Transverse colon (tissue), 4 donors: ENCODE data around the gene LRRC4B. TPM values are rescaled to one million over a fixed set of nuclear protein-coding genes. Genes with fewer than 3 reads are reported as not detected.

Experiments
- DNase-seq: peaks from one replicate; pipeline ENCODE4 v3.0.0-alpha.2; 2019
- H3K27ac ChIP-seq, 4 donors: fragments of 200-600 bp; sonication (generic); 2 replicates each; pipeline ENCODE4 v1.5.1; 2016 to 2018; ENCODE audit warnings: inconsistent platforms in 4 of 4
- H3K27me3 ChIP-seq: fragments of 200-600 bp; sonication (generic); 2 replicates; pipeline ENCODE4 v1.5.1; 2017; ENCODE audit warnings: inconsistent platforms
- H3K36me3 ChIP-seq, 4 donors: fragments of 200-600 bp; sonication (generic); 2 replicates each; pipeline ENCODE4 v1.5.1; 2017 to 2019; ENCODE audit warnings: inconsistent platforms in 4 of 4
- H3K4me1 ChIP-seq, 4 donors: fragments of 200-600 bp; sonication (generic); 2 replicates each; pipeline ENCODE4 v1.5.1; 2017 to 2020; ENCODE audit warnings: inconsistent platforms in 4 of 4
- H3K4me3 ChIP-seq, 4 donors: fragments of 200-600 bp; sonication (generic); 1 replicate in 1 of 4; 2 replicates in 3 of 4; pipeline versions ENCODE4 v1.5.1 to v1.6.1; 2017 to 2019; ENCODE audit warnings: inconsistent platforms in 4 of 4
- H3K9me3 ChIP-seq, 2 donors: fragments of 200-600 bp; sonication (generic); 2 replicates each; pipeline ENCODE4 v1.5.1; 2017 to 2019; ENCODE audit warnings: inconsistent platforms in 2 of 2
- EP300 ChIP-seq: sonication (generic); formaldehyde crosslinking; IDR thresholded peaks from one replicate; pipeline ENCODE4 v1.6.1; 2017; ENCODE audit warnings: antibody characterized with exemption, low read depth
- POLR2A ChIP-seq: fragments of 450-650 bp; IDR thresholded peaks from one replicate; pipeline ENCODE4 v1.6.1; 2016; ENCODE audit warnings: antibody characterized with exemption, mild to moderate bottlenecking, moderate library complexity
- POLR2AphosphoS5 ChIP-seq, 3 donors: sonication (generic); formaldehyde crosslinking; IDR thresholded peaks; one replicate each; pipeline ENCODE4 v1.6.1; 2016; ENCODE audit warnings: antibody characterized with exemption in 3 of 3
- WGBS, 2 donors: methylation state at CpG; one replicate each; pipeline ENCODE4 v1.1.5; 2018; ENCODE audit warnings: low coverage in 1 of 2; 5-methylcytosine and 5-hydroxymethylcytosine counted together
- in situ Hi-C, 4 donors: fragments of 200-750 bp; cut with MboI; loops; one replicate each; pipeline versions ENCODE4 v1.15.0 to v1.15.1; 2017; ENCODE audit warnings: low sequenced_read_pairs in 3 of 4, low pct_ligation_motif_present in 1 of 4, low pct_unique_long_range_greater_than_20kb in 1 of 4
- intact Hi-C: fragments of 100-400 bp; cut with DNase I; formaldehyde crosslinking; loops from one replicate; pipeline ENCODE4 v1.15.1; 2023; ENCODE audit warnings: low total_unique reads
- total RNA-seq, 4 donors: library from RNA; depleted of rRNA; stranded (reverse); fragments of >200 nt; gene quantifications; one replicate each; pipeline ENCODE4 v1.1.0, GENCODE V29; 2016
- TF ChIP-seq, protein P1 (sequence below), 5 experiments: fragments of 200-600 bp in 3 of 5; fragments of 450-650 bp in 2 of 5; sonication (generic) in 3 of 5; IDR thresholded peaks; 1 replicate in 2 of 5; 2 replicates in 3 of 5; pipeline ENCODE4 v1.5.1; 2016 to 2017; ENCODE audit warnings: antibody characterized with exemption in 5 of 5, inconsistent platforms in 3 of 5, mild to moderate bottlenecking in 2 of 5, moderate library complexity in 1 of 5

Gene LRRC4B
- total RNA-seq, 4 donors from 2014 or later: 0.37 to 1.4 (median 0.91) TPM

DNA sequence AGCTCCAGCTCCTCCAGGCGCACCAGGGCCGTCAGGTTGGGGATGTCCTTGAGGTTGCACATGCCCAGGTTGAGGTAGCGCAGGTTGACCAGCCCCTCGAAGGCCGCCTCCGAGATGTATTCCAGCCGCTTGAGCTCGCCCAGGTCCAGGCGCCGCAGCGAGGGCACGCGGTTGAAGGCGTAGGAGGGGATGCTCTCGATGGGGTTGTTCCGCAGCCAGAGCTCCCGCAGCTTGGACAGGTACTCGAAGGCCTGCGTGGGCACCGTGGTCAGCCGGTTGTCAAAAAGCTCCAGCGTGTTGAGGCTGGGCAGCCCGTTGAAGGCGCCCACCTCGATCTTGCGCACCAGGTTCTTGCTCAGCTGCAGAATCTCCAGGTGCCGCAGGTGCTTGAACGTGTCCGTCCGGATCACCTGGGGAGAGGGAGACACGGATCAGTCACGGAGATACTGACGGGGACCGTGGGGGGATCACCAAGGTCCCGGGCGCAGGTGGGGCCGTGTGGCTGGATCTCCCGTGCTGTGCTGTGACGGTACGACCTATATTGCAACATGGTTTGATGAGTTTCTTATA lies 49.1 kb downstream of the LRRC4B start:
- in situ Hi-C loops: no loop called here
- no peaks in the 10 kb centered on the region for H3K4me1 ChIP-seq
- intact Hi-C loops: no loop called here
- 94% methylated on average over 24 of the region's 40 CpGs; no CpG with 5 or more reads in 1 of the 2 donors for WGBS, 2 donors
- TF ChIP-seq POLR2A: no peak
- TF ChIP-seq, protein P1, sequence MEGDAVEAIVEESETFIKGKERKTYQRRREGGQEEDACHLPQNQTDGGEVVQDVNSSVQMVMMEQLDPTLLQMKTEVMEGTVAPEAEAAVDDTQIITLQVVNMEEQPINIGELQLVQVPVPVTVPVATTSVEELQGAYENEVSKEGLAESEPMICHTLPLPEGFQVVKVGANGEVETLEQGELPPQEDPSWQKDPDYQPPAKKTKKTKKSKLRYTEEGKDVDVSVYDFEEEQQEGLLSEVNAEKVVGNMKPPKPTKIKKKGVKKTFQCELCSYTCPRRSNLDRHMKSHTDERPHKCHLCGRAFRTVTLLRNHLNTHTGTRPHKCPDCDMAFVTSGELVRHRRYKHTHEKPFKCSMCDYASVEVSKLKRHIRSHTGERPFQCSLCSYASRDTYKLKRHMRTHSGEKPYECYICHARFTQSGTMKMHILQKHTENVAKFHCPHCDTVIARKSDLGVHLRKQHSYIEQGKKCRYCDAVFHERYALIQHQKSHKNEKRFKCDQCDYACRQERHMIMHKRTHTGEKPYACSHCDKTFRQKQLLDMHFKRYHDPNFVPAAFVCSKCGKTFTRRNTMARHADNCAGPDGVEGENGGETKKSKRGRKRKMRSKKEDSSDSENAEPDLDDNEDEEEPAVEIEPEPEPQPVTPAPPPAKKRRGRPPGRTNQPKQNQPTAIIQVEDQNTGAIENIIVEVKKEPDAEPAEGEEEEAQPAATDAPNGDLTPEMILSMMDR (IDR thresholded peaks at IDR 0.05): no peak
- TF ChIP-seq EP300: no peak
- TF ChIP-seq POLR2AphosphoS5 (IDR thresholded peaks at IDR 0.05): no peak
- no peaks in the 10 kb centered on the region for H3K9me3 ChIP-seq
- H3K27me3 ChIP-seq: peaks cover 28% of the 10 kb centered on the region
- no peak overlapping the region for H3K4me3 ChIP-seq
- H3K36me3 ChIP-seq: no peaks in the 10 kb centered on the region
- H3K27ac ChIP-seq: no peak overlapping the region
- no peak for DNase-seq

DNA sequence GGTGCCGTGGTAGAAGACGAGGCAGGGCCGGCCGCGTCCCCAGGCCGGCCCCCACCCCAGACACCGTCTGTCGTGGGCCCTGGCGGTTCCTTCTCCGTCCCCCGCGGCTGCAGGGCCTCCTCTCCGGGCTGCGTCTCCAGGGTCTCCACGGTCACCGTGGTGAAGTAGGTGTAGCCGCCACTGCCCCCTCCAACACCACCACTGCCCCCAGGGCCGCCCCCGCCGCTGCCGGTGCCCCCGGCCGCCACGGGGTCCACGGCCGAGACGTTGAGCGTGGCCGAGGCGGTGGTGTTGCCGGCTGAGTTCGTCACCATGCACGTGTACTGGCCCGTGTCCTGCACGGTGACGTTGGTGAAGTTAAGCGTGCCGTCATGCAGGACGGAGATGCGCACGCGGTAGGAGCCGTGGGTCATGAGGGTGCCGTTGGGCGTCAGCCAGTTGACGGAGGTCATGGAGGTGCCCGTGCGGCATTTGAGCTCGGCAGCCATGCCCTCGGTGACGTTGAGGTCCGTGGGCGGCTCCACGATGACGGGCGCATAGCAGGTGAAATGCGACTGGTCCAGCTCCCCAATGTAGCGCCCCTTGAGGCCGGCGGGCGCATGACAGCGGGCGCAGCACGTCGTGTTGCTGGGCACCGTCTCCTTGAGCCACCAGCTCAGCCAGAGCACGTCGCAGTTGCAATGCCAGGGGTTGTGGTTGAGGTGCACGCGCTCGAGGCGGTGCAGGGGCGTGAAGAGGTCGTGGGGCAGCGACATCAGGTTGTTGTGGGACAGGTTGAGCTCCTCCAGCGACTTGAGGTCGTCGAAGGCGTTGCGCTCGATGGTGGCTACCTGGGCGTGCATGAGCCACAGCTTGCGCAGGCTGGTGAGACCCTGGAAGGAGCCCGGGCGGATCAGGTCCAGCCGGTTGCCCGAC lies 49.9 kb downstream of the LRRC4B start:
- 95% methylated on average over 85 of the region's 87 CpGs; no CpG with 5 or more reads in 1 of the 2 donors for WGBS, 2 donors
- no peak for DNase-seq
- no peak overlapping the region for H3K27ac ChIP-seq
- no peaks in the 10 kb centered on the region for H3K4me1 ChIP-seq
- intact Hi-C loops: no loop called here
- H3K9me3 ChIP-seq: no peaks in the 10 kb centered on the region
- in situ Hi-C loops: no loop called here
- TF ChIP-seq EP300 (no peak), POLR2A (no peak), POLR2AphosphoS5 (IDR thresholded peaks at IDR 0.05) (no peak)
- TF ChIP-seq, protein P1 (IDR thresholded peaks at IDR 0.05): no peak
- no peaks in the 10 kb centered on the region for H3K36me3 ChIP-seq
- no peak overlapping the region for H3K4me3 ChIP-seq
- H3K27me3 ChIP-seq: peaks cover 30% of the 10 kb centered on the region

DNA sequence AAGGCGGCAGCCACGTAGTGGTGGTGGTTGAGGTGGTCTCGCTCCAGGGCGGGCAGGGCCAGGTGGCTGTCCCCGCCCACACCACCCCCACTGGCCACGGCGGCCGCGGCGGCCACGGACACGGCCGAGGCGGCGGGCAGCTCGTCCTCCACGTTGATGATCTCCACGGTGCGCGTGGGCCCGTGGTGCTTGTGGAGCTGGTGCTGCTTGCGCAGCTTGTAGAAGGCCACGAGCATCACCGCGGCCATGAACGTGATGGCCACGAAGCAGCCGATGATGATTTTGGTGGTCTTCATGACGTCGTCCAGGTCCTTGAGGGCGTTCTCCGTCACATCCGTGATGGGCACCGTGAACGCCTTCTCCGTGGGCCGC lies 50.5 kb downstream of the LRRC4B start:
- no peaks in the 10 kb centered on the region for H3K9me3 ChIP-seq
- TF ChIP-seq, protein P1 (IDR thresholded peaks at IDR 0.05): no peak
- no peak for TF ChIP-seq EP300
- no peak for TF ChIP-seq POLR2A
- TF ChIP-seq POLR2AphosphoS5 (IDR thresholded peaks at IDR 0.05): no peak
- in situ Hi-C loops (no loop called here), intact Hi-C loops (no loop called here)
- H3K36me3 ChIP-seq: no peaks in the 10 kb centered on the region
- H3K4me1 ChIP-seq: no peaks in the 10 kb centered on the region
- H3K4me3 ChIP-seq: no peak overlapping the region
- H3K27ac ChIP-seq: no peak overlapping the region
- peaks cover 30% of the 10 kb centered on the region for H3K27me3 ChIP-seq
- DNase-seq: no peak
- 95% methylated on average over 37 of the region's 37 CpGs; no CpG with 5 or more reads in 1 of the 2 donors for WGBS, 2 donors

DNA sequence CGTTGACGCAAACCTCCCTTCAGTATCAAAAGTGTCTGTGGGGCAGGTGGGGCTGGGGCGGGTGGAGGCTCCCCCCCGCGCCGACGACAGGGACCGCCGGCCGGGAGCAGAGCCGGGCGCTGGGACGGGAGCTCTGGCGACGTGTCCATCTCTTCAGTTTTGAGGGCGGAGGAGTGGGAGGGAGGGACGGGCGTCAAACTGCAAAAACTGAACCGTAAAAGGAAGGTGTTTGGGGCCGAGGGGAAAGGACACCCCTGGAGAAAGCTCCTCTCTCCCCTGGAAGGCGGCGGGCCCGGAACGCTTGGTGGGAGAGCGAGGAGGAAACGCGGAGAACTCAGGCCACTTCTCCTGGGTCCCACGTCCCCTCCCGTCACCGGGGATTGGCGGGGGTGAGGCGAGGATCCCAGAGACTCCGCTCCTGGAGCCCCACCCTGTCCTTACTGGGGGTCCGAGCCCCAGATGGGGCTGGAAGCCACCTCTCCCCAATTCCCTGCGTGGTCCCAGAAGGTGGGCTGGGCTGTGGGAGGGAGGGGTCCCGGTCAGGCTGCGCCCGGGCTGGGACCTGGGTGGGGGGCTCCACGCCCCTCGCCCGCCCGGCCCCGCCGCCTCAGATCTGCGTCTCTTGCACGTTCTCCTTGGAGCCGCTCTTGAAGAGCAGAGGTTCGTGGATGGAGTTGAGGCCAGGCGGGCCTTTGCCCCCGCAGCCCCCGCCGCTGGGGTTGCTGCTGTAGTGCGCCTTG lies 51.1 kb downstream of the LRRC4B start:
- DNase-seq: no peak
- in situ Hi-C loops: no loop called here
- Histone ChIP-seq H3K27me3 (peaks cover 30% of the 10 kb centered on the region), H3K4me1 (no peaks in the 10 kb centered on the region), H3K4me3 (no peak overlapping the region), H3K27ac (no peak overlapping the region), H3K9me3 (no peaks in the 10 kb centered on the region), H3K36me3 (no peaks in the 10 kb centered on the region)
- 33 to 56% methylated on average over 6 to 42 of the region's 53 CpGs for WGBS, 2 donors
- intact Hi-C loops: no loop called here
- no peak for TF ChIP-seq POLR2AphosphoS5 (IDR thresholded peaks at IDR 0.05)
- no peak for TF ChIP-seq POLR2A
- TF ChIP-seq, protein P1 (IDR thresholded peaks at IDR 0.05): no peak
- TF ChIP-seq EP300: no peak
